Pancreas (tissue), 10 donors: Measurements from ENCODE around the gene TPSB2. TPM values are rescaled to one million over a fixed set of nuclear protein-coding genes. Genes with fewer than 3 reads are reported as not detected.

Experiments
- ATAC-seq, 4 donors: fragments of 200-7000 bp; cut with Tn5 transposase; one replicate each; pipeline versions ENCODE4 v1.8.0 to v1.9.1; 2020; ENCODE audit warnings: mild to moderate bottlenecking in 4 of 4, moderate library complexity in 4 of 4
- DNase-seq, 6 donors: peaks; one replicate each; pipeline ENCODE4 v3.0.0-alpha.2; 2020
- FAIRE-seq: peaks from 2 replicates; lab custom pipeline; 2012; peaks lifted over from hg19 to GRCh38; lab: Jason Lieb, UNC
- H3K27ac ChIP-seq, 4 donors: fragments of 200-600 bp; sonication (generic); 1 replicate in 3 of 4; 2 replicates in 1 of 4; pipeline versions ENCODE4 v1.5.0 to v1.8.0; 2020
- H3K27me3 ChIP-seq, 4 donors: fragments of 200-600 bp; one replicate each; pipeline ENCODE4 v1.8.0; 2021
- H3K36me3 ChIP-seq, 3 donors: fragments of 200-600 bp; sonication (generic) in 1 of 3; one replicate each; pipeline versions ENCODE4 v1.5.0 to v1.8.0; 2020 to 2021
- H3K4me1 ChIP-seq, 3 donors: fragments of 200-600 bp; one replicate each; pipeline ENCODE4 v1.8.0; 2021
- H3K4me3 ChIP-seq, 4 donors: fragments of 200-600 bp; sonication (generic) in 2 of 4; one replicate each; pipeline versions ENCODE4 v1.5.0 to v1.8.0; 2020 to 2021
- H3K9me3 ChIP-seq, 4 donors: fragments of 200-600 bp; one replicate each; pipeline ENCODE4 v1.8.0; 2021
- WGBS, 2 donors: extraction: QIAGEN DNeasy Blood & Tissue Kit; methylation state at CpG; one replicate each; pipeline ENCODE4 v1.1.7; 2013; 5-methylcytosine and 5-hydroxymethylcytosine counted together
- intact Hi-C, 3 donors: fragments of 100-400 bp; cut with DNase I; formaldehyde crosslinking; loops; one replicate each; pipeline versions ENCODE4 v1.11.1 to v1.14.2; 2022
- polyA plus RNA-seq, 2 donors: library from polyadenylated mRNA; stranded (reverse); fragments of 200-250 nt; gene quantifications; one replicate each; pipeline ENCODE4 v1.2.3, GENCODE V29; 2013
- total RNA-seq, 6 donors: library from RNA; stranded (reverse); fragmentation: NEBNext Ultra II Directional in 4 of 6; extraction: Animal tissue kit (Norgen Biotek cat#: 25700) in 4 of 6; gene quantifications; one replicate each; pipeline versions ENCODE4 v1.2.1 to v1.2.4, GENCODE V29; 2021 to 2023
- TF ChIP-seq, protein P1 (sequence below), 4 donors: fragments of 200-600 bp; sonication (generic) in 3 of 4; IDR thresholded peaks; one replicate each; pipeline versions ENCODE4 v1.5.0 to v1.8.0; 2021; ENCODE audit warnings: antibody characterized with exemption in 4 of 4
- donor health status: healthy with polysubstance abuse.
- donor health status: DM: no; HTN: no; CAD: no; lungs with moderate emphysema.
- donor health status: DM: no; HTN: no; CAD: no.
- donor health status: control.
- donor health status: control.
- donor health status: Bipolar disorder and iron deficiency.
- donor health status: DM: yes; HTN: yes; CAD: no.
- donor health status: DM: no; HTN: no; CAD: no.
- donor health status: DM: no; HTN: no; CAD: no.
- donor health status: DM: yes; HTN: yes; CAD: no.

TPSB2 gene
- total and polyA plus RNA-seq, 8 donors = 0.69 to 12.2 (median 4.9) TPM

DNA sequence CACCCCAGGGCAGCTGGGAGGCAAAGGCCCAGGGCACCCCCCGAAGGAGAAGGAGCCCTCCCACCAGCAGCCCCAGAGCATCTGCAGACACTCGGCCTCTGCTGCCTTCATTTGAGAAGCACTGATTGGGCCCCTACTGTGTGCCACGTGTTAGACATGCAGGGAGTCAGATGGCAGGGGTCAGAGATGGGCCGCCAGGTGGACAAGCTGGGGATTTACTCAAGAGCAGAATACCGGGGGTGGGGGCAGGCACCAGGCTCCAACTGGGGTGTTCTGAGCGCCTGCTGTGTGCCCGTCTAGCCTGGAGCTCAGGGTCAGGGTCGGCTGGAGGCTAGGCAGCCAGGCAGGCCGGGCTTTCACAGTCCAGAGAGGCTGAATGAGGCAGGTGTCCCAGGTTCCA lies 23.7 kb downstream of the TPSB2 start:
- TF ChIP-seq, protein P1, sequence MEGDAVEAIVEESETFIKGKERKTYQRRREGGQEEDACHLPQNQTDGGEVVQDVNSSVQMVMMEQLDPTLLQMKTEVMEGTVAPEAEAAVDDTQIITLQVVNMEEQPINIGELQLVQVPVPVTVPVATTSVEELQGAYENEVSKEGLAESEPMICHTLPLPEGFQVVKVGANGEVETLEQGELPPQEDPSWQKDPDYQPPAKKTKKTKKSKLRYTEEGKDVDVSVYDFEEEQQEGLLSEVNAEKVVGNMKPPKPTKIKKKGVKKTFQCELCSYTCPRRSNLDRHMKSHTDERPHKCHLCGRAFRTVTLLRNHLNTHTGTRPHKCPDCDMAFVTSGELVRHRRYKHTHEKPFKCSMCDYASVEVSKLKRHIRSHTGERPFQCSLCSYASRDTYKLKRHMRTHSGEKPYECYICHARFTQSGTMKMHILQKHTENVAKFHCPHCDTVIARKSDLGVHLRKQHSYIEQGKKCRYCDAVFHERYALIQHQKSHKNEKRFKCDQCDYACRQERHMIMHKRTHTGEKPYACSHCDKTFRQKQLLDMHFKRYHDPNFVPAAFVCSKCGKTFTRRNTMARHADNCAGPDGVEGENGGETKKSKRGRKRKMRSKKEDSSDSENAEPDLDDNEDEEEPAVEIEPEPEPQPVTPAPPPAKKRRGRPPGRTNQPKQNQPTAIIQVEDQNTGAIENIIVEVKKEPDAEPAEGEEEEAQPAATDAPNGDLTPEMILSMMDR (IDR thresholded peaks at IDR 0.05) = no peak
- Histone ChIP-seq H3K27ac (no peak overlapping the region), H3K27me3 (no peaks in the 10 kb centered on the region), H3K36me3 (no peaks in the 10 kb centered on the region), H3K4me3 (no peak overlapping the region), H3K4me1 (no peaks in the 10 kb centered on the region), H3K9me3 (no peaks in the 10 kb centered on the region)
- intact Hi-C loops = no loop called here
- ATAC-seq (no peak), FAIRE-seq (no peak), DNase-seq (no peak)
- WGBS, 2 donors = 50 to 55% methylated on average over 9 of the region's 9 CpGs

DNA sequence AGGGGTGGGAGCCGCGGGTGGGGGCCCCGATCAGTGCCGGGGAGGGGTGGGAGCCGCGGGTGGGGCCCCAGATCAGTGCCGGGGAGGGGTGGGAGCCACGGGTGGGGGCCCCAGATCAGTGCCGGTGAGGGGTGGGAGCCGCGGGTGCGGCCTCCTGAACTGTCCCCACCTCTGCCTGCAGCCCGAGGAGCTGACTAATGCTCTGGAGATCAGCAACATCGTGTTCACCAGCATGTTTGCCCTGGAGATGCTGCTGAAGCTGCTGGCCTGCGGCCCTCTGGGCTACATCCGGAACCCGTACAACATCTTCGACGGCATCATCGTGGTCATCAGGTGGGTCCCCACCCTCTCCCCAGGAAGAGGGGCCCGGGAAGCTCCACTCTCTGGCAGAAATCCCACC lies 25.1 kb downstream of the TPSB2 start:
- 62 to 81% methylated on average over 10 to 14 of the region's 21 CpGs for WGBS, 2 donors
- FAIRE-seq (no peak), ATAC-seq (no peak), DNase-seq (no peak)
- H3K27ac ChIP-seq = no peak overlapping the region
- H3K9me3 ChIP-seq = no peaks in the 10 kb centered on the region
- no peaks in the 10 kb centered on the region for H3K36me3 ChIP-seq
- no peaks in the 10 kb centered on the region for H3K4me1 ChIP-seq
- no peak overlapping the region for H3K4me3 ChIP-seq
- no peaks in the 10 kb centered on the region for H3K27me3 ChIP-seq
- TF ChIP-seq, protein P1 (IDR thresholded peaks at IDR 0.05) = no peak
- intact Hi-C loops = no loop called here

DNA sequence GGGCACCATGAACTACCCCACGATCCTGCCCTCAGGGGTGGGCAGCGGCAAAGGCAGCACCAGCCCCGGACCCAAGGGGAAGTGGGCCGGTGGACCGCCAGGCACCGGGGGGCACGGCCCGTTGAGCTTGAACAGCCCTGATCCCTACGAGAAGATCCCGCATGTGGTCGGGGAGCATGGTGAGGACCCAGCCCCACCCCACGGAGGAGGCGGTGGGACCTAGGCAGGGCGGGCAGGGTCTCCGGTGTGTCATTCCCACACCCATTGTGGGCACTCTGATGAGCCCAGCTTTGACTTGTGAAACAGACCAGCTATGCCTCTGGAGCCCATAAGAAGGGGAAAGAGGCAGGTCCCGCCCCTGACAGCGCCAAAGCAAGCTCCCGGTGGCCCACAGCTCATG lies 27.7 kb downstream of the TPSB2 start:
- H3K27ac ChIP-seq = no peak overlapping the region
- intact Hi-C loops = no loop called here
- no peak overlapping the region for H3K4me3 ChIP-seq
- no peaks in the 10 kb centered on the region for H3K27me3 ChIP-seq
- ATAC-seq = no peak
- H3K36me3 ChIP-seq = no peaks in the 10 kb centered on the region
- H3K9me3 ChIP-seq = no peaks in the 10 kb centered on the region
- no peak for DNase-seq
- TF ChIP-seq, protein P1 (IDR thresholded peaks at IDR 0.05) = no peak
- H3K4me1 ChIP-seq = no peaks in the 10 kb centered on the region
- FAIRE-seq = no peak
- WGBS, 2 donors = 82 to 84% methylated on average over 18 of the region's 18 CpGs

DNA sequence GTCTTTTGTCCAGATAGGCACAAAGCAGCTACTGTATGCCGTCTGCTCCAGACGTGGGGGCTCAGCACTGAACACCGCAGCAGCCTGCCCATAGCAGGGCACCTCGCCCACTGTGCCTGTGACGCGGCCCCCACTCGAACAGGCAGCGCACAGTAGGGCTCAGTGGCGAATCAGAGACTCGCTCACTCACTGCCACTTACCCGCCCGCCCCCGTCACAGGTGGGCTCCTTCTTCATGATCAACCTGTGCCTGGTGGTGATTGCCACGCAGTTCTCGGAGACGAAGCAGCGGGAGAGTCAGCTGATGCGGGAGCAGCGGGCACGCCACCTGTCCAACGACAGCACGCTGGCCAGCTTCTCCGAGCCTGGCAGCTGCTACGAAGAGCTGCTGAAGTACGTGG lies 28.5 kb downstream of the TPSB2 start:
- intact Hi-C loops = no loop called here
- Histone ChIP-seq H3K4me1 (no peaks in the 10 kb centered on the region), H3K4me3 (no peak overlapping the region), H3K27ac (no peak overlapping the region), H3K36me3 (no peaks in the 10 kb centered on the region), H3K9me3 (no peaks in the 10 kb centered on the region), H3K27me3 (no peaks in the 10 kb centered on the region)
- FAIRE-seq = no peak
- TF ChIP-seq, protein P1 (IDR thresholded peaks at IDR 0.05) = no peak
- no peak for ATAC-seq
- no peak for DNase-seq
- 71 to 81% methylated on average over 25 of the region's 25 CpGs for WGBS, 2 donors

DNA sequence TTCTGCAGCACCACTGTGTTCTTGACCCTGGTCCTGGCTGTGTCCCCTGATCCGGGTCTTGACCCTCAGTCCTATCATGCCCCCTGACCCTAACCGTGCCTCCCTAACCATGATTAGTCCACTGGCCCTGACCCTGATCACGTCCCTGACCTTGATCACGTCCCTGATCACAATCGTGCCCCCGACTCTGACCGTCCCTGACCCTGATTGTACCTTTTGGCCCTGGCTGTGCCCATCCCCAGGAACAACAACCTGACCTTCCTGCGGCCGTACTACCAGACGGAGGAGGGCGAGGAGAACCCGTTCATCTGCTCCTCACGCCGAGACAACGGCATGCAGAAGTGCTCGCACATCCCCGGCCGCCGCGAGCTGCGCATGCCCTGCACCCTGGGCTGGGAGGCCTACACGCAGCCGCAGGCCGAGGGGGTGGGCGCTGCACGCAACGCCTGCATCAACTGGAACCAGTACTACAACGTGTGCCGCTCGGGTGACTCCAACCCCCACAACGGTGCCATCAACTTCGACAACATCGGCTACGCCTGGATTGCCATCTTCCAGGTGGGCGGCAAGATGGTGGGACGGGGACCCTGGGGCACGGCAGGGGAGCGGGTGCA lies 29.9 kb downstream of the TPSB2 start:
- Histone ChIP-seq H3K9me3 (no peaks in the 10 kb centered on the region), H3K4me3 (no peak overlapping the region), H3K27me3 (no peaks in the 10 kb centered on the region), H3K4me1 (no peaks in the 10 kb centered on the region), H3K36me3 (no peaks in the 10 kb centered on the region), H3K27ac (no peak overlapping the region)
- no peak for FAIRE-seq
- no peak for DNase-seq
- WGBS, 2 donors = 77 to 82% methylated on average over 38 of the region's 38 CpGs
- intact Hi-C loops = no loop called here
- TF ChIP-seq, protein P1 (IDR thresholded peaks at IDR 0.05) = no peak
- ATAC-seq = no peak
